Mucosa of stomach (tissue), 1 donor: ENCODE measurements around the gene ASAP3.

Experiments used
- H3K27me3 ChIP-seq: one replicate; pipeline ENCODE4 v1.7.0; 2013; ENCODE audit warnings: mild to moderate bottlenecking, low read length; ENCODE audit not compliant: control insufficient read depth, insufficient read depth
- H3K36me3 ChIP-seq: one replicate; pipeline ENCODE4 v1.7.0; 2013; ENCODE audit warnings: low read length; ENCODE audit not compliant: control insufficient read depth, insufficient read depth
- H3K4me1 ChIP-seq: one replicate; pipeline ENCODE4 v1.7.0; 2013; ENCODE audit warnings: mild to moderate bottlenecking, low read length; ENCODE audit not compliant: control insufficient read depth, insufficient read depth
- H3K4me3 ChIP-seq: one replicate; pipeline ENCODE4 v1.7.0; 2013; ENCODE audit warnings: low read length
- H3K9ac ChIP-seq: one replicate; pipeline ENCODE4 v1.7.0; 2013; ENCODE audit warnings: mild to moderate bottlenecking, low read length, moderate library complexity
- H3K9me3 ChIP-seq: one replicate; pipeline ENCODE4 v1.7.0; 2013; ENCODE audit warnings: mild to moderate bottlenecking, low read length, moderate library complexity; ENCODE audit not compliant: control insufficient read depth
- donor health status: Pancreatic carcinoma.

ASAP3 gene

DNA sequence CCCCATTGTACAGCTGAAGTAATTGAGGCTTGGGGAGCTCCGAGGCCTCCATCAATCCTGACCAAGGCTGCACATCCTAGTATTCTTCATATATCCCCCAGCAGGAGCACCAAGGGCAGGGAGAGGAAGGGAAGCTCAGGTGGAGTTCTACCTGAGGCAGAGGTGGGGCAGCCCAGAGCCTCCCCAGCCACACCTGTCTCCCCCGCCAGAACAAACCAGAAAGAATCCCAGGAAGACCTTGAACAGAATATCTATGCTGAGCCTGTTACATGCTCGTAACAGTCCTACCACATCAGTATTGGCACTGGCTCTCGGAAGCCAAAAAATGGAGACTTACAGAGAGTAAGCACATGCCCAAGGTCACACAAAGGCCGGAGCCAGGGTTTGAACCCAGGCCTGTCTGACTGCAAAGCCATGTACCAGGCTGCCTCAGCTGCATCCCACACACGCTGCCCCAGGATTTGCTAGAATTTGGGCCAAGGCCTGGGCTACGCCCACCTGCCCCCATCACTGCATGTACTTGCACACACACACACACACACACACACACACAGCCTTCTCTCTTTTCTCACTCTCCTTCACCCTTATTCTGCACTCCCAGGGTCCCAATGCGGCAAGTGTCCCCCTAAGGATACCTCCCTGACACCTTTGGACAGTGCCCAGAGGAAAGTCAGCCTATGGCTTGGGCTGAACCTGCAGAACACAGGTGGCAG lies 42.5 kb upstream of the ASAP3 start:
- Histone ChIP-seq H3K4me1 (peaks cover 75% of the 10 kb centered on the region), H3K9me3 (no peaks in the 10 kb centered on the region), H3K27me3 (peaks cover 4% of the 10 kb centered on the region), H3K36me3 (no peaks in the 10 kb centered on the region), H3K4me3 (no peak overlapping the region), H3K9ac (peak overlapping the region; percentile 40)

DNA sequence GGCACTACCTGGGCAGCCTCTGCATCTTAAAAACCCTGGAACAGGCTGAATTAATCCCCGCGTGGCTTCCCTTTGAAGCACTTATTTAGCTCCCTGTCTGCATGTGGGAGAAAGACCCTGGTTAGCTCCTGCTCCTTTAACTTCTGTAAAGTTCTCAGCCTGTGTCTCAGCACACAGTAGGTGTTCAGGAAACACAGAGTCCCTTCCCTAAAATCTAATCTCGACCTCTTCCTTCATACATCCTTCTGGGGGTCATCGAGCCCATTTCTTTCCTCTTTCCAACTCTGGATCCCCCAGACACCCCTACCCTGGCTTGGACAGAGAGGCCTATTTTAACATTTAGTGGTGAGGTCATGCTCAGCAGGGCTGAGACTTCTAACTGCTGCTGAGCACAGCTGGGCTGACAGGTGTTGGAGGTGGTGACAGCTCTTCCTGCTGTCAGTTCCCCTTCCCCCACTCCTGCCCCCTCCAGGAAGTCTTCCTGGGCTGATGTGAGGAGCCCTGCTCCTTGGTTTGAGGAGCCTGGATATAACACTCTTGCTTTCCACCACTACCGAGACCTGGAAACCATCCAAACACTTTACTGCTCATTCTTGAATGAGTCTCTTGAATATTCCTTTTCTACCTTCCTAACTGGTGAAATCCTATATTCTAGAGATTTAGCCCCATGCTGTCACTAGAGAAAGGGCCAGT lies 41.7 kb upstream of the ASAP3 start:
- Histone ChIP-seq H3K9ac (peak overlapping the region; percentile 19), H3K27me3 (peaks cover 4% of the 10 kb centered on the region), H3K4me1 (peaks cover 69% of the 10 kb centered on the region), H3K9me3 (no peaks in the 10 kb centered on the region), H3K36me3 (no peaks in the 10 kb centered on the region), H3K4me3 (no peak overlapping the region)

GRCh38 chr1:23524716-23525401 lies 40.9 kb upstream of the ASAP3 start:
- H3K36me3 ChIP-seq = no peaks in the 10 kb centered on the region
- H3K4me3 ChIP-seq = no peak overlapping the region
- peaks cover 60% of the 10 kb centered on the region for H3K4me1 ChIP-seq
- no peaks in the 10 kb centered on the region for H3K9me3 ChIP-seq
- H3K9ac ChIP-seq = peak overlapping the region; percentile 19
- peaks cover 4% of the 10 kb centered on the region for H3K27me3 ChIP-seq

- Histone ChIP-seq H3K4me3 (no peak overlapping the region), H3K4me1 (peaks cover 53% of the 10 kb centered on the region), H3K9ac (peak overlapping the region; percentile 19), H3K36me3 (no peaks in the 10 kb centered on the region), H3K9me3 (no peaks in the 10 kb centered on the region), H3K27me3 (peaks cover 4% of the 10 kb centered on the region)
Measured at GRCh38 chr1:23524163-23524562, 40.2 kb upstream of the ASAP3 start.

GRCh38 chr1:23522244-23522982 lies 38.4 kb upstream of the ASAP3 start:
- Histone ChIP-seq H3K36me3 (no peaks in the 10 kb centered on the region), H3K9me3 (no peaks in the 10 kb centered on the region), H3K27me3 (peaks cover 4% of the 10 kb centered on the region), H3K4me3 (no peak overlapping the region), H3K9ac (no peak overlapping the region), H3K4me1 (peaks cover 36% of the 10 kb centered on the region)

- Histone ChIP-seq H3K9me3 (no peaks in the 10 kb centered on the region), H3K4me3 (no peak overlapping the region), H3K27me3 (peaks cover 4% of the 10 kb centered on the region), H3K4me1 (peaks cover 28% of the 10 kb centered on the region), H3K36me3 (no peaks in the 10 kb centered on the region), H3K9ac (no peak overlapping the region)
Measured at GRCh38 chr1:23521588-23521987, 37.6 kb upstream of the ASAP3 start.

GRCh38 chr1:23517581-23517980 lies 33.6 kb upstream of the ASAP3 start:
- no peaks in the 10 kb centered on the region for H3K4me1 ChIP-seq
- no peaks in the 10 kb centered on the region for H3K36me3 ChIP-seq
- no peak overlapping the region for H3K9ac ChIP-seq
- no peak overlapping the region for H3K4me3 ChIP-seq
- no peaks in the 10 kb centered on the region for H3K27me3 ChIP-seq
- no peaks in the 10 kb centered on the region for H3K9me3 ChIP-seq

GRCh38 chr1:23515905-23516304 lies 31.9 kb upstream of the ASAP3 start:
- H3K9me3 ChIP-seq = no peaks in the 10 kb centered on the region
- no peaks in the 10 kb centered on the region for H3K36me3 ChIP-seq

DNA sequence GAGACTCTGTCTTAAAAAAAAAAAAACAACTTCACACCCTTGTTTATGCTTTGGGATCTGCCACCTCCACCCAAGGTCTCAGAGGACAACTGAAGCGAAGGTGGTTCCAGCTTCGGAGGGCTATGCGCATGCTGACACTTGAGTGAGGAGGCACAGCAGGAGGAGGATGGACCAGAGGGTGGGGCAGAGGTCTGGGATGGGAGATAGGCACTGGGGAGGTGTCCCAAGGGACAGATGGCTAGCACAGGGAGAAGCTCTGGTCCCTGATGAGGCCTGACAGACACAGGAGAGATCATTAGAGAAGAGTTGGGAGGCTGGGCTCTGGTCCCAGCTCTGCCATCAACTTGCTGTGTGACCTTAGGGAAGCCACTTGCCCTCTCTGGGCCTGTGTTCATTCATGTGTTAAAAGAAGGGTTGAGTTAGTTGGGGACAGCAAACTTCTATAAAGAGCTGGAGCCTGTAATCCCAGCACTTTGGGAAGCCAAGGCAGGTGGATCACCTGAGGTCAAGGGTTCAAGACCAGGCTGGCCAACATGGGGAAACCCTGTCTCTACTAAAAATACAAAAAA lies 30.2 kb upstream of the ASAP3 start:
- H3K27me3 ChIP-seq = no peaks in the 10 kb centered on the region
- no peak overlapping the region for H3K4me3 ChIP-seq

More at GRCh38 chr1:23515905-23516304, 31.9 kb upstream of the ASAP3 start:
- no peaks in the 10 kb centered on the region for H3K4me1 ChIP-seq
- H3K9ac ChIP-seq = no peak overlapping the region
- no peaks in the 10 kb centered on the region for H3K27me3 ChIP-seq
- H3K4me3 ChIP-seq = no peak overlapping the region

DNA sequence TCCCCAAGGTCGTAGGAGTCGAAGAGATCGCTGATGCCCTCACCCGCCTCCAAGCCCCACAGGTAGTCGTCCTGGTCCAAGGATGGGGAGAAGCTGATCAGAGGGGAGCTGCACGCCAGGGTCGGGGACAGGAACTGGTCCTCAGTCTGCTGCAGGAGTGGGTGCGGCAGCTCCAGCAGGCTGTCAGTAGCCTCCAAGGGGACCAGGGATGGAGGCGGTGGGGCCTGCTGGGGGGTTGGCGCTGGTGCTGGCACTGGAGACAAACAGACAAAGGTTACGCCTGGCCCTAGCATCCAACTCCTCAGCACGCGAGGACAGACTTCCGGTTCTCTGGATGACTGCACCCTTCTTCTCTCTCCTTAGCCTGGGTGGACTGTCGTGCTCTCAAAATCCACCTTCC lies 25.9 kb upstream of the ASAP3 start:
- Histone ChIP-seq H3K4me3 (no peak overlapping the region), H3K9me3 (no peaks in the 10 kb centered on the region), H3K9ac (no peak overlapping the region), H3K27me3 (no peaks in the 10 kb centered on the region), H3K36me3 (no peaks in the 10 kb centered on the region), H3K4me1 (no peaks in the 10 kb centered on the region)

More for the DNA sequence above, 30.2 kb upstream of the ASAP3 start:
- Histone ChIP-seq H3K36me3 (no peaks in the 10 kb centered on the region), H3K9me3 (no peaks in the 10 kb centered on the region), H3K9ac (no peak overlapping the region), H3K4me1 (no peaks in the 10 kb centered on the region)

DNA sequence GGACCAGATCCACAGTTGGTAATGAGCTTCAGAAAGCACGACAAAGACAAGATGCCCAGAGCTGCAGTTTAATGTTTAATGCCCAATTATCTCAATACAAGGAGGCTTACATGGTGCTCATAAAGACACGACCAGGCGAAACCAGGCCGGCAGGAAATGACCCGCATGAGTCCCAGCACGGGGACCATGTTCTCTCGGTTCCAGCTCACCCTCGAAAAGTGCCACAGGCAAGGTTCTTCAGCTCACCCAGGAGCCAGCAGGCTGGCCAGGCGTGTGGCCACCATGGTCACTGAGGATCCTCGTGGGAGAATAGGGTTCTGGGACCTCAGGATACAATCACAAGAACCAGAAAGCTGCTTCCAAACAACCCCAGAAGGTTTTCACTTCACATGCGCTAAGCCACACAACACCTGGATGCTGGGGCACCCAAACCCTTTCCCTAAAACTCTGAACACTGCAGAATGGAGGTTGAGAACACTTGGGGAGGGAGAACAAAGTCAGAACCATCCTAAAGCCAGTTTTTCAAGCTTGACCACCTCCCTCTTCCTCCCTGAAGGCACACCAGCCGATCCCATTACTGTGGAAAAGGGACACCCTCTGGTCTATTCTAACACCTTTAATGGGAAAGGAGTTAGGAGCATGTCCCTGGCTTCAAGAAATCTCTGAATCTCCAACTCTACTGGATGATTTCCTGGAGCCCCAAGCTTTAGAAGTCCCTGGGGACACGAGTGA lies 22.6 kb upstream of the ASAP3 start:
- no peaks in the 10 kb centered on the region for H3K36me3 ChIP-seq
- H3K9me3 ChIP-seq = no peaks in the 10 kb centered on the region
- no peaks in the 10 kb centered on the region for H3K4me1 ChIP-seq
- no peak overlapping the region for H3K9ac ChIP-seq
- no peaks in the 10 kb centered on the region for H3K27me3 ChIP-seq
- no peak overlapping the region for H3K4me3 ChIP-seq
